HL-60 (cell line): ENCODE results near the gene PWWP2B.

Experiments
- DNase-seq, 2 experiments: peaks; one replicate each; pipeline ENCODE4 v3.0.0-alpha.2; 2010 to 2020; ENCODE audit warnings: low read depth in 1 of 2, low spot score in 1 of 2
- H3K27ac ChIP-seq: fragments of 250-450 bp; sonication (Bioruptor Pico); replicated peaks from 2 replicates; pipeline ENCODE4 v1.5.1; 2020; ENCODE audit warnings: mild to moderate bottlenecking, moderate library complexity
- H3K27me3 ChIP-seq: fragments of 250-450 bp; sonication (Bioruptor Pico); 2 replicates; pipeline ENCODE4 v1.5.1; 2021; ENCODE audit warnings: mild to moderate bottlenecking, moderate library complexity; ENCODE audit not compliant: insufficient read depth, poor library complexity, severe bottlenecking
- H3K4me3 ChIP-seq: replicated peaks from 2 replicates; pipeline ENCODE4 v1.5.1; 2011; ENCODE audit warnings: mild to moderate bottlenecking, control low read depth, low read length; ENCODE audit not compliant: insufficient read depth
- GABPA ChIP-seq: IDR thresholded peaks from 2 replicates; pipeline ENCODE4 v1.6.1; 2012; ENCODE audit warnings: low read depth
- POLR2AphosphoS5 ChIP-seq: IDR thresholded peaks from 2 replicates; pipeline ENCODE4 v1.6.1; 2012; ENCODE audit warnings: low read depth
- REST ChIP-seq: IDR thresholded peaks from 2 replicates; pipeline ENCODE4 v1.6.1; 2012; ENCODE audit warnings: low read depth; ENCODE audit not compliant: insufficient replicate concordance
- SPI1 ChIP-seq: IDR thresholded peaks from 2 replicates; pipeline ENCODE4 v1.6.1; 2012; ENCODE audit warnings: low read depth, mild to moderate bottlenecking, borderline replicate concordance
- TF ChIP-seq, protein P1 (sequence below): IDR thresholded peaks from one replicate; pipeline ENCODE4 v1.5.1; 2011; ENCODE audit warnings: low read length, control low read depth, inconsistent platforms; ENCODE audit not compliant: insufficient read depth

Gene PWWP2B

GRCh38 chr10:132408823-132409666 is 12.0 kb downstream of the PWWP2B start:
- Histone ChIP-seq H3K27ac (no peak overlapping the region), H3K4me3 (no peak overlapping the region), H3K27me3 (no peaks in the 10 kb centered on the region)
- no peak for DNase-seq
- TF ChIP-seq, protein P1, sequence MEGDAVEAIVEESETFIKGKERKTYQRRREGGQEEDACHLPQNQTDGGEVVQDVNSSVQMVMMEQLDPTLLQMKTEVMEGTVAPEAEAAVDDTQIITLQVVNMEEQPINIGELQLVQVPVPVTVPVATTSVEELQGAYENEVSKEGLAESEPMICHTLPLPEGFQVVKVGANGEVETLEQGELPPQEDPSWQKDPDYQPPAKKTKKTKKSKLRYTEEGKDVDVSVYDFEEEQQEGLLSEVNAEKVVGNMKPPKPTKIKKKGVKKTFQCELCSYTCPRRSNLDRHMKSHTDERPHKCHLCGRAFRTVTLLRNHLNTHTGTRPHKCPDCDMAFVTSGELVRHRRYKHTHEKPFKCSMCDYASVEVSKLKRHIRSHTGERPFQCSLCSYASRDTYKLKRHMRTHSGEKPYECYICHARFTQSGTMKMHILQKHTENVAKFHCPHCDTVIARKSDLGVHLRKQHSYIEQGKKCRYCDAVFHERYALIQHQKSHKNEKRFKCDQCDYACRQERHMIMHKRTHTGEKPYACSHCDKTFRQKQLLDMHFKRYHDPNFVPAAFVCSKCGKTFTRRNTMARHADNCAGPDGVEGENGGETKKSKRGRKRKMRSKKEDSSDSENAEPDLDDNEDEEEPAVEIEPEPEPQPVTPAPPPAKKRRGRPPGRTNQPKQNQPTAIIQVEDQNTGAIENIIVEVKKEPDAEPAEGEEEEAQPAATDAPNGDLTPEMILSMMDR: no peak
- TF ChIP-seq POLR2AphosphoS5 (no peak), REST (no peak), SPI1 (no peak), GABPA (no peak)

- no peak for TF ChIP-seq REST
- no peak for TF ChIP-seq POLR2AphosphoS5
- no peak for TF ChIP-seq GABPA
- TF ChIP-seq, protein P1: no peak
- no peak for TF ChIP-seq SPI1
- Histone ChIP-seq H3K27ac (no peak overlapping the region), H3K4me3 (no peak overlapping the region), H3K27me3 (no peaks in the 10 kb centered on the region)
- DNase-seq: no peak
Measured at GRCh38 chr10:132409667-132410028, 12.6 kb downstream of the PWWP2B start.

- TF ChIP-seq SPI1 (no peak), REST (no peak), POLR2AphosphoS5 (no peak)
- TF ChIP-seq, protein P1: no peak
- no peak overlapping the region for H3K4me3 ChIP-seq
- H3K27me3 ChIP-seq: no peaks in the 10 kb centered on the region
- H3K27ac ChIP-seq: no peak overlapping the region
- DNase-seq: no peak
Measured at GRCh38 chr10:132410056-132410778, 13.2 kb downstream of the PWWP2B start.
